Measurements from ENCODE around the gene ZNF518A. TPM values are rescaled to one million over a fixed set of nuclear protein-coding genes. Genes with fewer than 3 reads are reported as not detected.

The ZNF518A gene
- total and polyA plus RNA-seq, 2 of the 13 experiments (the other 11 are each of a cell fraction or from before 2014, with no cell fraction given) = 21.7 to 37.1 TPM

DNA sequence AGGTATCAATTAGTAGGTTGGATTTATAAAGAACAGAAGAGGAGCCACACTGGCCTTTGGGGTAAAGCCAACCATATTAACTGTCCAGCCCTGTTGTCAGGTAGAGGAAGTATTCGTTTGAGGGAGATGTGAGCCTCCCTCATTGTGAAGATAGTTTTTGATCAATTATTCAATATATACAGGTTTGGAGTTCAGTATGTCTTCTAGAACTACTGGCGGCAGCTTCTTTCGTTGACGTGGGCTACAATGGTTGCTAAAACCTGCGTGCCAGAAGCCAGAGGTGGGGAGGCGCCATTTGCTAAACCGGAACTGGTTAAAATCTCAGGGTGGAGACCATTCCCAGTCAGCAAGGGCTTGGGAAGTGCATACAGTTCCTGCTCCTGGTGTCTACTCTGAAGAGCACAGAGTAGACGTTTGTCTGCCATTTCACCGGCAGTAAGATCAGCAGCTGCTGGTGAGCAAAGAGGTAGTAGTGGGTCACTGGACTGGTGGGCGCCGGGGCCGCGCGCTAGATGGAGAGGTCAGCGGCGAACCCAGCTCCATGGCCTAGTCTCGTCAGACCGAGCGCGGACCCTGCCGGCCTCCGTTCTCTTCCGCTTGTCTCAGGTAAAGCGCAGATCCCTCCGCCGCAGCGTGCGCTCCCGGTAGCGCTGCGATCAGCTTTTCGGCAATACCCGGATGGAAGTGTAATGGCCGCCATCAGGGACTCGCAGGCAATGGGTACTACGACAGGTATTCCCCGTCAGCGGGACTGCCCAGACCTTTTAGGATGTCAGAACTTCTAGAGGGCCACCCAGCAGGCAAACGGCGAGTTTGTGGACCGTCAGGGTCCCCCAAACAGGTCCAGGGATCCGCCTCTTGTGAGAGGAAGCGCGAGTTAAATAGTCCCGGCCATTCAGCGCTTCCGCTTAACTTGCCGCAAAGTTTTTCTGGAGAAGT, at the start of gene ZNF518A (continued):
- TF ChIP-seq, protein P1, sequence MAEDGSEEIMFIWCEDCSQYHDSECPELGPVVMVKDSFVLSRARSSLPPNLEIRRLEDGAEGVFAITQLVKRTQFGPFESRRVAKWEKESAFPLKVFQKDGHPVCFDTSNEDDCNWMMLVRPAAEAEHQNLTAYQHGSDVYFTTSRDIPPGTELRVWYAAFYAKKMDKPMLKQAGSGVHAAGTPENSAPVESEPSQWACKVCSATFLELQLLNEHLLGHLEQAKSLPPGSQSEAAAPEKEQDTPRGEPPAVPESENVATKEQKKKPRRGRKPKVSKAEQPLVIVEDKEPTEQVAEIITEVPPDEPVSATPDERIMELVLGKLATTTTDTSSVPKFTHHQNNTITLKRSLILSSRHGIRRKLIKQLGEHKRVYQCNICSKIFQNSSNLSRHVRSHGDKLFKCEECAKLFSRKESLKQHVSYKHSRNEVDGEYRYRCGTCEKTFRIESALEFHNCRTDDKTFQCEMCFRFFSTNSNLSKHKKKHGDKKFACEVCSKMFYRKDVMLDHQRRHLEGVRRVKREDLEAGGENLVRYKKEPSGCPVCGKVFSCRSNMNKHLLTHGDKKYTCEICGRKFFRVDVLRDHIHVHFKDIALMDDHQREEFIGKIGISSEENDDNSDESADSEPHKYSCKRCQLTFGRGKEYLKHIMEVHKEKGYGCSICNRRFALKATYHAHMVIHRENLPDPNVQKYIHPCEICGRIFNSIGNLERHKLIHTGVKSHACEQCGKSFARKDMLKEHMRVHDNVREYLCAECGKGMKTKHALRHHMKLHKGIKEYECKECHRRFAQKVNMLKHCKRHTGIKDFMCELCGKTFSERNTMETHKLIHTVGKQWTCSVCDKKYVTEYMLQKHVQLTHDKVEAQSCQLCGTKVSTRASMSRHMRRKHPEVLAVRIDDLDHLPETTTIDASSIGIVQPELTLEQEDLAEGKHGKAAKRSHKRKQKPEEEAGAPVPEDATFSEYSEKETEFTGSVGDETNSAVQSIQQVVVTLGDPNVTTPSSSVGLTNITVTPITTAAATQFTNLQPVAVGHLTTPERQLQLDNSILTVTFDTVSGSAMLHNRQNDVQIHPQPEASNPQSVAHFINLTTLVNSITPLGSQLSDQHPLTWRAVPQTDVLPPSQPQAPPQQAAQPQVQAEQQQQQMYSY (CRISPR knock-in tag; IDR thresholded peaks at IDR 0.05) = no peak
- TF ChIP-seq, protein P2, sequence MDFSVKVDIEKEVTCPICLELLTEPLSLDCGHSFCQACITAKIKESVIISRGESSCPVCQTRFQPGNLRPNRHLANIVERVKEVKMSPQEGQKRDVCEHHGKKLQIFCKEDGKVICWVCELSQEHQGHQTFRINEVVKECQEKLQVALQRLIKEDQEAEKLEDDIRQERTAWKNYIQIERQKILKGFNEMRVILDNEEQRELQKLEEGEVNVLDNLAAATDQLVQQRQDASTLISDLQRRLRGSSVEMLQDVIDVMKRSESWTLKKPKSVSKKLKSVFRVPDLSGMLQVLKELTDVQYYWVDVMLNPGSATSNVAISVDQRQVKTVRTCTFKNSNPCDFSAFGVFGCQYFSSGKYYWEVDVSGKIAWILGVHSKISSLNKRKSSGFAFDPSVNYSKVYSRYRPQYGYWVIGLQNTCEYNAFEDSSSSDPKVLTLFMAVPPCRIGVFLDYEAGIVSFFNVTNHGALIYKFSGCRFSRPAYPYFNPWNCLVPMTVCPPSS (IDR thresholded peaks at IDR 0.05) = no peak
- TF ChIP-seq, protein P3, sequence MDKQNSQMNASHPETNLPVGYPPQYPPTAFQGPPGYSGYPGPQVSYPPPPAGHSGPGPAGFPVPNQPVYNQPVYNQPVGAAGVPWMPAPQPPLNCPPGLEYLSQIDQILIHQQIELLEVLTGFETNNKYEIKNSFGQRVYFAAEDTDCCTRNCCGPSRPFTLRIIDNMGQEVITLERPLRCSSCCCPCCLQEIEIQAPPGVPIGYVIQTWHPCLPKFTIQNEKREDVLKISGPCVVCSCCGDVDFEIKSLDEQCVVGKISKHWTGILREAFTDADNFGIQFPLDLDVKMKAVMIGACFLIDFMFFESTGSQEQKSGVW (CRISPR knock-in tag; IDR thresholded peaks at IDR 0.05; ENCODE audit: borderline replicate concordance) = no peak
- TF ChIP-seq ZNF674 (CRISPR knock-in tag; IDR thresholded peaks at IDR 0.05; ENCODE audit: low read depth) (0 out of 2 replicates have a peak, but pooled peaks have one; percentile 42), IRF2 (CRISPR knock-in tag; IDR thresholded peaks at IDR 0.05) (peak; percentile 81), ZNF207 (IDR thresholded peaks at IDR 0.05; ENCODE audit: borderline replicate concordance) (no peak), FIP1L1 (IDR thresholded peaks at IDR 0.05; ENCODE audit: borderline replicate concordance, insufficient read depth, low read depth, low read length) (no peak), ARID2 (CRISPR knock-in tag; IDR thresholded peaks at IDR 0.05; ENCODE audit: borderline replicate concordance) (peak; percentile 66; the same call in 1 of the 2 replicates), RBFOX2 (IDR thresholded peaks at IDR 0.05; ENCODE audit: low read depth, low read length) (peak; percentile 91), ZMYM4 (CRISPR knock-in tag; IDR thresholded peaks at IDR 0.05) (peak; percentile 80), ZNF816 (CRISPR knock-in tag; IDR thresholded peaks at IDR 0.05; ENCODE audit: borderline replicate concordance) (peak; percentile 81), SIN3A (IDR thresholded peaks at IDR 0.05; ENCODE audit: borderline replicate concordance, low read depth, low read length) (peak; percentile 19; the same call in 1 of the 2 replicates), HCFC1 (IDR thresholded peaks at IDR 0.05; ENCODE audit: low read depth, low read length) (peak; percentile 47; the same call in 1 of the 2 replicates), ZNF451 (CRISPR knock-in tag; IDR thresholded peaks at IDR 0.05) (peak; percentile 72; the same call in 1 of the 2 replicates)
- TF ChIP-seq, protein P4, sequence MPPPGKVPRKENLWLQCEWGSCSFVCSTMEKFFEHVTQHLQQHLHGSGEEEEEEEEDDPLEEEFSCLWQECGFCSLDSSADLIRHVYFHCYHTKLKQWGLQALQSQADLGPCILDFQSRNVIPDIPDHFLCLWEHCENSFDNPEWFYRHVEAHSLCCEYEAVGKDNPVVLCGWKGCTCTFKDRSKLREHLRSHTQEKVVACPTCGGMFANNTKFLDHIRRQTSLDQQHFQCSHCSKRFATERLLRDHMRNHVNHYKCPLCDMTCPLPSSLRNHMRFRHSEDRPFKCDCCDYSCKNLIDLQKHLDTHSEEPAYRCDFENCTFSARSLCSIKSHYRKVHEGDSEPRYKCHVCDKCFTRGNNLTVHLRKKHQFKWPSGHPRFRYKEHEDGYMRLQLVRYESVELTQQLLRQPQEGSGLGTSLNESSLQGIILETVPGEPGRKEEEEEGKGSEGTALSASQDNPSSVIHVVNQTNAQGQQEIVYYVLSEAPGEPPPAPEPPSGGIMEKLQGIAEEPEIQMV (CRISPR knock-in tag; IDR thresholded peaks at IDR 0.05; ENCODE audit: low read depth) = peak; percentile 90
- TF ChIP-seq, protein P5, sequence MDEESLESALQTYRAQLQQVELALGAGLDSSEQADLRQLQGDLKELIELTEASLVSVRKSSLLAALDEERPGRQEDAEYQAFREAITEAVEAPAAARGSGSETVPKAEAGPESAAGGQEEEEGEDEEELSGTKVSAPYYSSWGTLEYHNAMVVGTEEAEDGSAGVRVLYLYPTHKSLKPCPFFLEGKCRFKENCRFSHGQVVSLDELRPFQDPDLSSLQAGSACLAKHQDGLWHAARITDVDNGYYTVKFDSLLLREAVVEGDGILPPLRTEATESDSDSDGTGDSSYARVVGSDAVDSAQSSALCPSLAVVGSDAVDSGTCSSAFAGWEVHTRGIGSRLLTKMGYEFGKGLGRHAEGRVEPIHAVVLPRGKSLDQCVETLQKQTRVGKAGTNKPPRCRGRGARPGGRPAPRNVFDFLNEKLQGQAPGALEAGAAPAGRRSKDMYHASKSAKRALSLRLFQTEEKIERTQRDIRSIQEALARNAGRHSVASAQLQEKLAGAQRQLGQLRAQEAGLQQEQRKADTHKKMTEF (CRISPR knock-in tag; IDR thresholded peaks at IDR 0.05) = peak; percentile 88
- TF ChIP-seq, protein P6, sequence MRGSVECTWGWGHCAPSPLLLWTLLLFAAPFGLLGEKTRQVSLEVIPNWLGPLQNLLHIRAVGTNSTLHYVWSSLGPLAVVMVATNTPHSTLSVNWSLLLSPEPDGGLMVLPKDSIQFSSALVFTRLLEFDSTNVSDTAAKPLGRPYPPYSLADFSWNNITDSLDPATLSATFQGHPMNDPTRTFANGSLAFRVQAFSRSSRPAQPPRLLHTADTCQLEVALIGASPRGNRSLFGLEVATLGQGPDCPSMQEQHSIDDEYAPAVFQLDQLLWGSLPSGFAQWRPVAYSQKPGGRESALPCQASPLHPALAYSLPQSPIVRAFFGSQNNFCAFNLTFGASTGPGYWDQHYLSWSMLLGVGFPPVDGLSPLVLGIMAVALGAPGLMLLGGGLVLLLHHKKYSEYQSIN (CRISPR knock-in tag; IDR thresholded peaks at IDR 0.05; ENCODE audit: borderline replicate concordance) = 0 out of 2 replicates have a peak, but pooled peaks have one; percentile 31
